Adrenal gland (tissue), 5 donors: ENCODE measurements around the gene AP1M1.

Experiments used
- CTCF ChIP-seq, 6 experiments: fragments of 450-650 bp in 4 of 6; fragments of 200-600 bp in 2 of 6; sonication (generic) in 1 of 6; IDR thresholded peaks; 1 replicate in 5 of 6; 2 replicates in 1 of 6; pipeline versions ENCODE4 v1.5.1 to v1.8.0; 2016 to 2021; ENCODE audit warnings: antibody characterized with exemption in 6 of 6, mild to moderate bottlenecking in 2 of 6, moderate library complexity in 1 of 6
- POLR2A ChIP-seq, 2 donors: fragments of 450-650 bp; IDR thresholded peaks; one replicate each; pipeline ENCODE4 v1.6.1; 2017; ENCODE audit warnings: antibody characterized with exemption in 2 of 2, mild to moderate bottlenecking in 2 of 2, moderate library complexity in 1 of 2
- donor health status: DM: no; HTN: no; CAD: no.

- TF ChIP-seq CTCF (IDR thresholded peaks at IDR 0.05), result no peak
- TF ChIP-seq POLR2A (IDR thresholded peaks at IDR 0.05), result no peak
Observed at GRCh38 chr19:16244091-16244490, 46.4 kb downstream of the AP1M1 start.
